Glomerular visceral epithelial cell (primary cell): Measurements from ENCODE around the gene OR2A14.
"Not testable (repeated sequence)": the region's sequence is repeated elsewhere in the genome, so short reads cannot be mapped to it uniquely, and the experiment has no call there.

Source experiments
- DNase-seq: peaks from one replicate; pipeline ENCODE4 v3.0.0-alpha.2; 2016; ENCODE audit errors: extremely low spot score

OR2A14 gene

GRCh38 chr7:144148224-144148827 is 25.4 kb downstream of the OR2A14 start:
- no peak for DNase-seq

GRCh38 chr7:144158861-144159260 is 35.9 kb downstream of the OR2A14 start:
- no peak for DNase-seq

- DNase-seq: no peak
Measured at GRCh38 chr7:144164784-144165183, 41.8 kb downstream of the OR2A14 start.

GRCh38 chr7:144171594-144172350 is 48.8 kb downstream of the OR2A14 start:
- DNase-seq: not testable (repeated sequence)

GRCh38 chr7:144174613-144175012 is 51.6 kb downstream of the OR2A14 start:
- no peak for DNase-seq

GRCh38 chr7:144178380-144179164 is 55.6 kb downstream of the OR2A14 start:
- peak; percentile 12 for DNase-seq

- DNase-seq: not testable (repeated sequence)
Measured at GRCh38 chr7:144179165-144179479, 56.1 kb downstream of the OR2A14 start.
